Ascending aorta (tissue), 2 donors: ENCODE results near the gene SLC16A10. TPM values are rescaled to one million over a fixed set of nuclear protein-coding genes. Genes with fewer than 3 reads are reported as not detected.
"Not testable (repeated sequence)": the region's sequence is repeated elsewhere in the genome, so short reads cannot be mapped to it uniquely, and the experiment has no call there.

Experiments
- DNase-seq, 2 donors: peaks; one replicate each; pipeline ENCODE4 v3.0.0-alpha.2; 2019; ENCODE audit warnings: low spot score in 2 of 2
- H3K27ac ChIP-seq, 2 donors: fragments of 200-600 bp; sonication (generic); one replicate each; pipeline ENCODE4 v1.5.1; 2016 to 2017; ENCODE audit warnings: mild to moderate bottlenecking in 1 of 2
- H3K27me3 ChIP-seq: fragments of 200-600 bp; sonication (generic); one replicate; pipeline ENCODE4 v1.5.1; 2017
- H3K36me3 ChIP-seq, 2 donors: fragments of 200-600 bp; sonication (generic); one replicate each; pipeline ENCODE4 v1.5.1; 2016
- H3K4me1 ChIP-seq, 2 donors: fragments of 200-600 bp; sonication (generic); one replicate each; pipeline ENCODE4 v1.5.1; 2016 to 2017; ENCODE audit warnings: mild to moderate bottlenecking in 1 of 2
- H3K4me3 ChIP-seq, 2 donors: fragments of 200-600 bp; sonication (generic); one replicate each; pipeline ENCODE4 v1.5.1; 2016 to 2017; ENCODE audit warnings: mild to moderate bottlenecking in 1 of 2
- H3K9me3 ChIP-seq, 2 donors: fragments of 200-600 bp; sonication (generic); one replicate each; pipeline ENCODE4 v1.5.1; 2016
- CTCF ChIP-seq, 3 experiments: fragments of 200-600 bp in 2 of 3; fragments of 450-650 bp in 1 of 3; sonication (generic) in 2 of 3; IDR thresholded peaks; one replicate each; pipeline ENCODE4 v1.5.1; 2016 to 2019; ENCODE audit warnings: antibody characterized with exemption in 3 of 3, mild to moderate bottlenecking in 1 of 3, moderate library complexity in 1 of 3
- intact Hi-C: fragments of 100-400 bp; cut with DNase I; formaldehyde crosslinking; loops from one replicate; pipeline ENCODE4 v1.15.1; 2023
- total RNA-seq: library from RNA; depleted of rRNA; stranded (reverse); fragments of >200 nt; gene quantifications from one replicate; pipeline ENCODE4 v1.1.0, GENCODE V29; 2016

Gene SLC16A10
- total RNA-seq, 1 donor from 2014 or later, result 7.8 TPM

DNA sequence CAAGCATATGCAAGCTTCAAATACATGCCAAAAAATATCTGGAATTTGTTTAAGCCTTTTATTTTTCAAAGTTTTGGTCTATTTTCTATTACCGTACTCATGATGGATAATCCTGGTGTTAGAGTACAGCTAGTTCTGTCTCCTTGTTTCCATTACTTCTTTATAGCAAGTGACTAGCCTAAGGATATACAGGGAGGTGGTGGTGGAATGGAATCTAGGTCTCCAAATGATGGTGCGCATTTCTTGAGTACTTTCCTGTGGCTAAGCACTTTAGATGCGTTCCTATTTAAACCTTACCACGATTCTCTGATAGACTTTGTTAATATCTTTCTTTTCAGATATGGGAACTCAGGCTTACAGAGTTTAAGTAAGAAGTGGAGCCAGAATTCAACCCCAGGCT, 3.5 kb downstream of the SLC16A10 start:
- Histone ChIP-seq H3K9me3 (no peaks in the 10 kb centered on the region), H3K4me1 (no peaks in the 10 kb centered on the region), H3K27ac (no peak overlapping the region), H3K4me3 (no peak overlapping the region), H3K27me3 (no peaks in the 10 kb centered on the region), H3K36me3 (no peaks in the 10 kb centered on the region)
- intact Hi-C loops, result no loop called here
- DNase-seq, result no peak
- no peak for TF ChIP-seq CTCF (IDR thresholded peaks at IDR 0.05)

GRCh38 chr6:111091987-111092386, 4.7 kb downstream of the SLC16A10 start:
- TF ChIP-seq CTCF (IDR thresholded peaks at IDR 0.05), result no peak
- Histone ChIP-seq H3K9me3 (no peaks in the 10 kb centered on the region), H3K4me3 (no peak overlapping the region), H3K27ac (no peak overlapping the region), H3K4me1 (no peaks in the 10 kb centered on the region), H3K27me3 (no peaks in the 10 kb centered on the region), H3K36me3 (no peaks in the 10 kb centered on the region)
- intact Hi-C loops, result no loop called here
- no peak for DNase-seq

GRCh38 chr6:111095488-111095887, 8.2 kb downstream of the SLC16A10 start:
- H3K27me3 ChIP-seq, intact Hi-C loops: not testable (repeated sequence)

DNA sequence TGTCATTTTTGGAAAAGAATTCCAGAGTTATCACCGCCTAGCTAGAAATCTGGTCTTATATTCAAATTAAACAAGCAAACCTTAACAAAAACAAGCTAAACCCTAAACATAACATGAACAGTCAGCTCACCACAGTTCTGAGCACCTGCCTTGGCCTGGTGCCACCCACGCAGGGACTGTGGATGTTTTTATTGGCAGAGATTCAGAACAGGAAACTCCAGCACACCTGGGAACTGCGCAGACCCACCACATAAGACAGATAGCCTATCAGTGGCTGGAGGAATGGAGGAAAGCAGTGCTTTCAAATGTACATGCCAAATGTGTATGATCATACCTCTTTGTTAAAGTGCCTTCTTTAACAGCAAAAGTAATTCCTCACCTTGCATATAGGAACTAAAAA, 8.9 kb downstream of the SLC16A10 start:
- intact Hi-C loops, result no loop called here
- H3K27me3 ChIP-seq, result no peaks in the 10 kb centered on the region
- no peaks in the 10 kb centered on the region for H3K4me1 ChIP-seq
- H3K4me3 ChIP-seq, result no peak overlapping the region
- no peaks in the 10 kb centered on the region for H3K36me3 ChIP-seq
- H3K9me3 ChIP-seq, result no peaks in the 10 kb centered on the region
- no peak for TF ChIP-seq CTCF (IDR thresholded peaks at IDR 0.05)
- H3K27ac ChIP-seq, result no peak overlapping the region
- DNase-seq, result no peak

More at GRCh38 chr6:111095488-111095887, 8.2 kb downstream of the SLC16A10 start:
- not testable (repeated sequence) for H3K36me3 ChIP-seq, DNase-seq, H3K27ac ChIP-seq, H3K9me3 ChIP-seq, H3K4me3 ChIP-seq, H3K4me1 ChIP-seq

GRCh38 chr6:111098597-111098996, 11.3 kb downstream of the SLC16A10 start:
- H3K27me3 ChIP-seq, result no peaks in the 10 kb centered on the region
- TF ChIP-seq CTCF (IDR thresholded peaks at IDR 0.05), result no peak
- H3K36me3 ChIP-seq, result no peaks in the 10 kb centered on the region
- no peak overlapping the region for H3K4me3 ChIP-seq
- no peak for DNase-seq
- intact Hi-C loops, result no loop called here
- no peaks in the 10 kb centered on the region for H3K4me1 ChIP-seq
- H3K27ac ChIP-seq, result no peak overlapping the region
- H3K9me3 ChIP-seq, result no peaks in the 10 kb centered on the region

DNA sequence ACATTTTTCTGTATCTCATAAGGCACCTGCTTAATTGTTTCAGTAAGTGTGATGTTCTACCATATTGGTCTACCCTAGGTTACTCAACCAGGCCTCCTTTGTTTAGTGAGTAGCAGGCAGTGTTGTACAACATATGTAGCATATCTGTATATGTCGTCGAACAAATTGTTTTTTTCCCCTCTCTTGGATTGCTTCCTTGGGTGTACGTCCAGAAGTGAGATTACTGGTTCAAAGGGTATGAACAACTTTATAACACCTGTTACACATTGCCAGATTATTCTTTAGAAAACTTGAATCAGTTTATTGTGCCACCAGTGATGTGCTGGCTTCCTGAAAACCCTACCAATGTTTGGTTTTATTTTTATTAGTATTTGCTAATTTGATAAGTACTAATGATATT, 14.7 kb downstream of the SLC16A10 start:
- Histone ChIP-seq H3K4me3 (no peak overlapping the region), H3K27me3 (no peaks in the 10 kb centered on the region), H3K36me3 (no peaks in the 10 kb centered on the region)

More for the DNA sequence above, 14.7 kb downstream of the SLC16A10 start:
- peaks cover 0 to under 1% of the 10 kb centered on the region in 2 donors for H3K9me3 ChIP-seq
- no peak for TF ChIP-seq CTCF (IDR thresholded peaks at IDR 0.05)
- no peak for DNase-seq
- H3K4me1 ChIP-seq, result no peaks in the 10 kb centered on the region
- H3K27ac ChIP-seq, result no peak overlapping the region
- intact Hi-C loops, result no loop called here
